ENCODE results near the gene LAMB3.

- TF ChIP-seq, protein P1, sequence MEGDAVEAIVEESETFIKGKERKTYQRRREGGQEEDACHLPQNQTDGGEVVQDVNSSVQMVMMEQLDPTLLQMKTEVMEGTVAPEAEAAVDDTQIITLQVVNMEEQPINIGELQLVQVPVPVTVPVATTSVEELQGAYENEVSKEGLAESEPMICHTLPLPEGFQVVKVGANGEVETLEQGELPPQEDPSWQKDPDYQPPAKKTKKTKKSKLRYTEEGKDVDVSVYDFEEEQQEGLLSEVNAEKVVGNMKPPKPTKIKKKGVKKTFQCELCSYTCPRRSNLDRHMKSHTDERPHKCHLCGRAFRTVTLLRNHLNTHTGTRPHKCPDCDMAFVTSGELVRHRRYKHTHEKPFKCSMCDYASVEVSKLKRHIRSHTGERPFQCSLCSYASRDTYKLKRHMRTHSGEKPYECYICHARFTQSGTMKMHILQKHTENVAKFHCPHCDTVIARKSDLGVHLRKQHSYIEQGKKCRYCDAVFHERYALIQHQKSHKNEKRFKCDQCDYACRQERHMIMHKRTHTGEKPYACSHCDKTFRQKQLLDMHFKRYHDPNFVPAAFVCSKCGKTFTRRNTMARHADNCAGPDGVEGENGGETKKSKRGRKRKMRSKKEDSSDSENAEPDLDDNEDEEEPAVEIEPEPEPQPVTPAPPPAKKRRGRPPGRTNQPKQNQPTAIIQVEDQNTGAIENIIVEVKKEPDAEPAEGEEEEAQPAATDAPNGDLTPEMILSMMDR (IDR thresholded peaks at IDR 0.05) = no peak
- TF ChIP-seq EP300 (IDR thresholded peaks at IDR 0.05) = no peak
Measured at GRCh38 chr1:209584231-209584672, 68.0 kb downstream of the LAMB3 start.
